K562 (cell line): ENCODE data around the gene ART1. TPM values are rescaled to one million over a fixed set of nuclear protein-coding genes. Genes with fewer than 3 reads are reported as not detected.

Experiments
- ATAC-seq: fragments of 200-7000 bp; cut with Tn5 transposase; 3 replicates; pipeline ENCODE4 v1.9.1; 2020; ENCODE audit warnings: moderate library complexity
- BruUV-seq: library from RNA; stranded (reverse); fragments of 400-500 nt; replicated peaks from 2 replicates; lab custom pipeline; 2021; lab: Mats Ljungman, UMichigan
- CTCF ChIA-PET: fragments of 300-600 bp; formaldehyde crosslinking; extraction: SDS; loops from one replicate; lab custom pipeline; 2021; ENCODE audit warnings: low intra/inter-chr PET ratio; lab: Yijun Ruan, JAX
- POLR2A ChIA-PET: fragments of 300-600, 350-650 bp; sonication (Branson Sonifier 250); formaldehyde crosslinking; extraction: SDS; loops from one replicate; lab custom pipeline; 2021; ENCODE audit warnings: antibody characterized with exemption, inconsistent platforms; lab: Yijun Ruan, JAX
- DNase-seq, 4 experiments: peaks; one replicate each; pipeline versions ENCODE4 v3.0.0 to v3.0.0-alpha.2; 2011 to 2018; ENCODE audit warnings: low spot score in 3 of 4, mixed read lengths in 3 of 4; ENCODE audit errors: extremely low read depth in 1 of 4
- FAIRE-seq: peaks from 2 replicates; lab custom pipeline; 2011; peaks lifted over from hg19 to GRCh38; lab: Jason Lieb, UNC
- H2AFZ ChIP-seq: 2 replicates; pipeline ENCODE4 v1.6.0; 2011; ENCODE audit warnings: low read depth, low read length, control low read depth, inconsistent platforms
- H3K27ac ChIP-seq: fragments of 200-600 bp; 3 replicates; pipeline ENCODE4 v1.8.0; 2011; ENCODE audit warnings: low read depth, mild to moderate bottlenecking, control low read depth, inconsistent platforms, low read length, moderate library complexity, mixed read lengths; ENCODE audit errors: extremely low read depth
- H3K27me3 ChIP-seq, 2 experiments: fragments of 300-600 bp in 1 of 2; 2 replicates in 1 of 2; 3 replicates in 1 of 2; pipeline versions ENCODE4 v1.6.0 to v1.8.0; 2011; ENCODE audit warnings: inconsistent platforms in 2 of 2, low read length in 2 of 2, mild to moderate bottlenecking in 1 of 2, mixed read lengths in 1 of 2, moderate library complexity in 1 of 2; ENCODE audit not compliant: control insufficient read depth in 2 of 2, insufficient read depth in 2 of 2
- H3K36me3 ChIP-seq: fragments of 300-600 bp; 3 replicates; pipeline ENCODE4 v1.8.0; 2011; ENCODE audit warnings: mild to moderate bottlenecking, low read length, inconsistent platforms; ENCODE audit not compliant: control insufficient read depth, insufficient read depth
- H3K4me1 ChIP-seq, 2 experiments: fragments of 200-600 bp in 1 of 2; replicated peaks in 1 of 2; 2 replicates in 1 of 2; 3 replicates in 1 of 2; pipeline versions ENCODE4 v1.5.1 to v1.8.0; 2011; ENCODE audit warnings: inconsistent platforms in 2 of 2, low read length in 2 of 2, mild to moderate bottlenecking in 1 of 2, mixed read lengths in 1 of 2, moderate library complexity in 1 of 2; ENCODE audit not compliant: control insufficient read depth in 2 of 2, insufficient read depth in 2 of 2
- H3K4me2 ChIP-seq: 2 replicates; pipeline ENCODE4 v1.6.1; 2011; ENCODE audit warnings: low read length, control low read depth, inconsistent platforms, mixed read lengths; ENCODE audit not compliant: insufficient read depth
- H3K4me3 ChIP-seq: fragments of 200-600 bp; sonication (generic), shearing (Covaris generic); 2 replicates; pipeline ENCODE4 v1.5.1; 2016; ENCODE audit warnings: control low read depth, inconsistent platforms
- H3K79me2 ChIP-seq: fragments of 200-600 bp; 3 replicates; pipeline ENCODE4 v1.8.0; 2011; ENCODE audit warnings: low read length, inconsistent platforms; ENCODE audit not compliant: control insufficient read depth, insufficient read depth
- H3K9ac ChIP-seq, 2 experiments: 2 replicates each; pipeline versions ENCODE4 v1.6.0 to v1.6.1; 2011; ENCODE audit warnings: low read depth in 2 of 2, low read length in 2 of 2, control low read depth in 1 of 2, inconsistent platforms in 1 of 2, mild to moderate bottlenecking in 1 of 2, mixed read lengths in 1 of 2; ENCODE audit not compliant: insufficient read depth in 1 of 2
- H3K9me1 ChIP-seq: one replicate; pipeline ENCODE4 v1.6.0; 2011; ENCODE audit warnings: inconsistent platforms, mild to moderate bottlenecking, low read length, moderate library complexity; ENCODE audit not compliant: control insufficient read depth, insufficient read depth
- H3K9me3 ChIP-seq: replicated peaks from 2 replicates; pipeline ENCODE4 v1.5.1; 2011; ENCODE audit warnings: low read depth, low read length, inconsistent platforms; ENCODE audit not compliant: control insufficient read depth, insufficient read depth
- H4K20me1 ChIP-seq: replicated peaks from 2 replicates; pipeline ENCODE4 v1.6.1; 2011; ENCODE audit warnings: low read length, inconsistent platforms, mixed read lengths; ENCODE audit not compliant: control insufficient read depth, insufficient read depth
- EP400 ChIP-seq: fragments of 450-650 bp; IDR thresholded peaks from 2 replicates; pipeline ENCODE4 v1.6.1; 2017; ENCODE audit warnings: antibody characterized with exemption, mild to moderate bottlenecking, moderate library complexity
- KLF13 ChIP-seq: fragments of 450-650 bp; IDR thresholded peaks from 2 replicates; pipeline ENCODE4 v1.6.1; 2016; ENCODE audit warnings: missing genetic modification characterization, low read depth, mild to moderate bottlenecking, missing compliant biosample characterization, moderate library complexity, borderline replicate concordance
- OTX1 ChIP-seq: fragments of 450-650 bp; formaldehyde crosslinking; IDR thresholded peaks from 2 replicates; pipeline ENCODE4 v1.4.0; 2022; ENCODE audit warnings: mild to moderate bottlenecking
- POLR2A ChIP-seq: fragments of 450-650 bp; conservative IDR thresholded peaks from 2 replicates; pipeline ENCODE4 v1.6.1; 2016
- SUPT5H ChIP-seq: fragments of 450-650 bp; IDR thresholded peaks from 2 replicates; pipeline ENCODE4 v1.6.1; 2016
- WGBS: fragments of 100-300 bp; shearing (Covaris generic); methylation state at CpG from one replicate; pipeline ENCODE4 v1.1.6; 2016; ENCODE audit warnings: low coverage, mixed read lengths; ENCODE audit not compliant: insufficient coverage; ENCODE audit errors: missing lambda C conversion rate; 5-methylcytosine and 5-hydroxymethylcytosine counted together
- in situ Hi-C: fragments of 300-500 bp; cut with MboI; formaldehyde crosslinking; loops from 4 replicates; pipeline ENCODE4 v1.15.0; 2018; ENCODE audit warnings: inconsistent platforms, mixed read lengths
- intact Hi-C: fragments of 100-400 bp; cut with micrococcal nuclease; formaldehyde crosslinking; loops from 2 replicates; pipeline ENCODE4 v1.14.2; 2022
- polyA plus RNA-seq, 8 experiments: library from polyadenylated mRNA; depleted of rRNA in 4 of 8; stranded (reverse) in 5 of 8; unstranded in 3 of 8; fragments of >200 nt; fragmentation: Nextera tagmentation in 2 of 8; fragmentation: Illumina TruSeq in 1 of 8; extraction: Ambion mirVana in 2 of 8; extraction: Trizol in 1 of 8; gene quantifications; 2 replicates each; pipeline versions ENCODE4 v1.2.1 to v1.2.3, GENCODE V29; 2011 to 2014; ENCODE audit warnings: inconsistent platforms in 1 of 8, missing spikeins in 1 of 8
- total RNA-seq, 7 experiments: library from RNA; depleted of rRNA in 6 of 7; stranded (reverse); fragments of >200 nt in 6 of 7; fragmentation: Illumina TruSeq in 2 of 7; extraction: Trizol in 2 of 7; gene quantifications; 2 replicates each; pipeline versions ENCODE4 v1.2.1 to v1.2.3, GENCODE V29; 2011 to 2021; ENCODE audit warnings: low replicate concordance in 1 of 7
- TF ChIP-seq, protein P1 (sequence below): fragments of 450-650 bp; formaldehyde crosslinking; IDR thresholded peaks from 2 replicates; pipeline ENCODE4 v1.4.0; 2022; ENCODE audit warnings: missing genetic modification characterization
- TF ChIP-seq, protein P2 (sequence below): IDR thresholded peaks from 2 replicates; pipeline ENCODE4 v1.6.1; 2011; ENCODE audit warnings: borderline replicate concordance, low read depth, mild to moderate bottlenecking, moderate library complexity, low read length; ENCODE audit not compliant: insufficient read depth, poor library complexity, severe bottlenecking

Gene ART1
- total and polyA plus RNA-seq, 9 of the 15 experiments (the other 6 are each of a cell fraction or from before 2014, with no cell fraction given), result not detected

DNA sequence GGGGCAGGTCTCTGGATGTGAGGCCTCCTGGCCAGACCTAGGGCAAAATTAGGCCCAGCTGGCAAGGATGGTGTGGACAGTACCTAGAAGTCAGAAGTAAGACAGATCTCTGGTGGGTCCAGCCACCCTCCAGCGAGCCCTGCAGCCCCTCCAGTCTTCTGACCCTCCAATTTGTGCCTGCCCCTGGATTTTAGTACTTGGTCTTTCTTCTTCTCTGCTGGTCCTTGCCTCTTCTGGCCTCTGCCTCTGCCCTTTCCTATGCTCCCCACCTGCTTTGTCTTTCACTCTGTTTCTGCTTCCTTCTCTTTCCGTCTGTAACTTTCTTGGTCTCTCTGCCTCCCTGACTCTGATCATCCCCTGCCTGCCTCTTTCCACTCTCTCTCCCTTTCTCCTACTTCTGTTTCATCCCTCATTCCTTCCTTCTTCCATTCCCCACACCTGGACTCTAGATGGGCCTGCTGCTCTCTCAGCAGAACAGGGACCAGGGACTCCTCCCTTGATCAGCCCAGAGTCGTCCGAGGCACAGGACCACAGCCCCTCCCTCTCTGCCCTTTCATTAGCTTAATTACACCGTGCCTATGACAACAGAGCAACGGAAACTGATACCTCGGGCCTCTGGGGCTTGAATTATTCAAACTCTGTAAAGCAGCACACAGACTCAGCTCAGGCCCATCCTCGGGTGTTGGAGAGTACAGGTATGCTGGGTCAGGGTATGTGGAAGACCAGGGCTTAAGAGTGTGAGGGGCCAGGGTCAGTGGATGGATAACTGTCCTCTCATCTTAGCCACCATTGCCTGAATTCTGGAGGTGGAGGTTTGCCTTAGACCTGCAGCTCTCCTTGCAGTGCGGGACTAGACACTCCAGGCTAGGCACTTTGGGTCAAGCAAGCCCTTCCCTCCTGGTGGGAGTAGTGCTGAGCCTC, 26.7 kb downstream of the ART1 start, which contains the start of gene CHRNA10:
TSS of gene CHRNA10 (minus strand) at position 51 of the 921 bp plus-strand sequence. CDS start 72 bp downstream, outside the sequence.
- peaks cover 0 to 8% of the 10 kb centered on the region in 2 experiments; a peak in 1 of 5 replicates for H3K4me1 ChIP-seq
- H3K9ac ChIP-seq, result no peak within 1 kb of the TSS
- H3K79me2 ChIP-seq, result no peaks in the 10 kb centered on the region
- H3K4me3 ChIP-seq, result no peak within 1 kb of the TSS
- ChIA-PET POLR2A (interaction anchor here (0.6 to 1.0 kb wide), 2 partner anchors 12 to 13 kb away, joined by 3 to 5 read pairs; no protein-coding TSS in a partner anchor), CTCF (no interaction called here)
- 81% methylated on average over 8 of the region's 9 CpGs for WGBS
- H3K27ac ChIP-seq, result no peak within 1 kb of the TSS
- intact Hi-C loops, result no loop called here
- FAIRE-seq (no peak), ATAC-seq (no peak), DNase-seq (peak in 1 of 4 experiments; percentile 5)
- TF ChIP-seq KLF13 (tag), result no peak
- TF ChIP-seq EP400, result no peak
- peak; percentile 49; the same call in 1 of the 2 replicates for TF ChIP-seq POLR2A
- TF ChIP-seq, protein P1, sequence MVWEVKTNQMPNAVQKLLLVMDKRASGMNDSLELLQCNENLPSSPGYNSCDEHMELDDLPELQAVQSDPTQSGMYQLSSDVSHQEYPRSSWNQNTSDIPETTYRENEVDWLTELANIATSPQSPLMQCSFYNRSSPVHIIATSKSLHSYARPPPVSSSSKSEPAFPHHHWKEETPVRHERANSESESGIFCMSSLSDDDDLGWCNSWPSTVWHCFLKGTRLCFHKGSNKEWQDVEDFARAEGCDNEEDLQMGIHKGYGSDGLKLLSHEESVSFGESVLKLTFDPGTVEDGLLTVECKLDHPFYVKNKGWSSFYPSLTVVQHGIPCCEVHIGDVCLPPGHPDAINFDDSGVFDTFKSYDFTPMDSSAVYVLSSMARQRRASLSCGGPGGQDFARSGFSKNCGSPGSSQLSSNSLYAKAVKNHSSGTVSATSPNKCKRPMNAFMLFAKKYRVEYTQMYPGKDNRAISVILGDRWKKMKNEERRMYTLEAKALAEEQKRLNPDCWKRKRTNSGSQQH (CRISPR knock-in tag), result 0 out of 2 replicates have a peak, but pooled peaks have one; percentile 29
- TF ChIP-seq OTX1 (CRISPR knock-in tag), result 0 out of 2 replicates have a peak, but pooled peaks have one; percentile 14
- TF ChIP-seq SUPT5H, result peak; percentile 46; the same call in 1 of the 2 replicates
- TF ChIP-seq, protein P2, sequence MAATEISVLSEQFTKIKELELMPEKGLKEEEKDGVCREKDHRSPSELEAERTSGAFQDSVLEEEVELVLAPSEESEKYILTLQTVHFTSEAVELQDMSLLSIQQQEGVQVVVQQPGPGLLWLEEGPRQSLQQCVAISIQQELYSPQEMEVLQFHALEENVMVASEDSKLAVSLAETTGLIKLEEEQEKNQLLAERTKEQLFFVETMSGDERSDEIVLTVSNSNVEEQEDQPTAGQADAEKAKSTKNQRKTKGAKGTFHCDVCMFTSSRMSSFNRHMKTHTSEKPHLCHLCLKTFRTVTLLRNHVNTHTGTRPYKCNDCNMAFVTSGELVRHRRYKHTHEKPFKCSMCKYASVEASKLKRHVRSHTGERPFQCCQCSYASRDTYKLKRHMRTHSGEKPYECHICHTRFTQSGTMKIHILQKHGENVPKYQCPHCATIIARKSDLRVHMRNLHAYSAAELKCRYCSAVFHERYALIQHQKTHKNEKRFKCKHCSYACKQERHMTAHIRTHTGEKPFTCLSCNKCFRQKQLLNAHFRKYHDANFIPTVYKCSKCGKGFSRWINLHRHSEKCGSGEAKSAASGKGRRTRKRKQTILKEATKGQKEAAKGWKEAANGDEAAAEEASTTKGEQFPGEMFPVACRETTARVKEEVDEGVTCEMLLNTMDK, result no peak
- no TSS peak for BruUV-seq
- no peak within 1 kb of the TSS for H2AFZ ChIP-seq
- H3K9me1 ChIP-seq, result peaks cover 3% of the 10 kb centered on the region
- no peaks in the 10 kb centered on the region; the same call in 1 of the 2 replicates for H4K20me1 ChIP-seq
- no peak within 1 kb of the TSS for H3K4me2 ChIP-seq
- in situ Hi-C loops, result no loop called here
- H3K9me3 ChIP-seq, result no peaks in the 10 kb centered on the region
- H3K36me3 ChIP-seq, result peaks cover 66% of the 10 kb centered on the region
- no peaks in the 10 kb centered on the region for H3K27me3 ChIP-seq
